ENCODE results near the gene TMSB4X. TPM values are rescaled to one million over a fixed set of nuclear protein-coding genes. Genes with fewer than 3 reads are reported as not detected.
A peak's percentile ranks its signal among the peaks of the same experiment; 100 is the strongest.
"Not testable (repeated sequence)": the region's sequence is repeated elsewhere in the genome, so short reads cannot be mapped to it uniquely, and the experiment has no call there.

TMSB4X gene
- total RNA-seq, 1 experiment from 2014 or later, result 6,124 TPM

DNA sequence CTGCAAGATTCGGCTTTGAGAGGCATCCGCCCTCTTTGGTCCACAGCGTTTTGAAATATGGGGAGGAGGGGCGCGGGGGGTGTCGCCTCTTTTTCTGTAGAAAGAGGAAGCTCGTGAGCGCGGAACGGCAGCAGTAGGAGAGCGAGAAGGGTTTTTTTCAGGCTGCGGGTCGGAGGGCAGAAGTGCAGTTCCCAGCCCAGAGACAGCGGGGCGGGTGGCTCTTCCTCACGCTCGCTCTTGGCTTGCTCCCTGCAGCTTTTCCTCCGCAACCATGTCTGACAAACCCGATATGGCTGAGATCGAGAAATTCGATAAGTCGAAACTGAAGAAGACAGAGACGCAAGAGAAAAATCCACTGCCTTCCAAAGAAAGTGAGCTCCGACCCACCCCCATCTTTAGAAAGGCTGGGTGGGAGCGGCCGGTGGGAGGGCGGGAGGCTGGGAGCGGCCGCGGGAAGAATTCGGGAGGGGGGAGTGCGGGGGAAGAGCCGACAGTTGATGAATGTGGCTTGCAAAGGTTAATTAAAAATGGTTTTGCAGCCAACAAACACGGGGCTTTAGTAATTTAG lies 1.2 kb downstream of the TMSB4X start:
- peak; percentile 24 for DNase-seq (ENCODE audit: low spot score)

DNA sequence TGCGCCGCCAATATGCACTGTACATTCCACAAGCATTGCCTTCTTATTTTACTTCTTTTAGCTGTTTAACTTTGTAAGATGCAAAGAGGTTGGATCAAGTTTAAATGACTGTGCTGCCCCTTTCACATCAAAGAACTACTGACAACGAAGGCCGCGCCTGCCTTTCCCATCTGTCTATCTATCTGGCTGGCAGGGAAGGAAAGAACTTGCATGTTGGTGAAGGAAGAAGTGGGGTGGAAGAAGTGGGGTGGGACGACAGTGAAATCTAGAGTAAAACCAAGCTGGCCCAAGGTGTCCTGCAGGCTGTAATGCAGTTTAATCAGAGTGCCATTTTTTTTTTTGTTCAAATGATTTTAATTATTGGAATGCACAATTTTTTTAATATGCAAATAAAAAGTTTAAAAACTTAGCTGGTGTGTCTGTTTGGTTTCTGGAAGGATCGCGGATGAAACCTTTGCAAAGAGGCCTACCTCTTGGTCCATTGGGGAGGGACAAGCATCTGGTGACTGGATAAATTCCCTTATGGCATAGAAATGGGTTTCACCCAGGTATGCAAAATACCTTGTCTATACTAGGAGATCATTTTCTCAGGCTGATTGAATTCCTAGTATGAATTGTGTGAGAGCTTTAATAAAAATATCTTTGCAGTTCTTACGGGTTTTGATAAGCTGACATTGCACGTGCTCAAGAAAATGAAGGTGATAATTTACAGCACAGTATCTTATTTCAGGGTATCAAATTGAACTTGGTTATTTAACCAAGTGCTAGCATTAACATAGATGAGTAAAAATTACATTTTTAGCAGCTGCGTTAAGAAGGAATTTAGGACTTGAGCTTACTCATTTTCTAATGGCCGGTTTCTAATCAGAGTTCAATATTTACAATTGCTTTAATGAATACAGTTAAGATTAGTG lies 2.2 kb downstream of the TMSB4X start:
- not testable (repeated sequence) for DNase-seq (ENCODE audit: low spot score)

DNA sequence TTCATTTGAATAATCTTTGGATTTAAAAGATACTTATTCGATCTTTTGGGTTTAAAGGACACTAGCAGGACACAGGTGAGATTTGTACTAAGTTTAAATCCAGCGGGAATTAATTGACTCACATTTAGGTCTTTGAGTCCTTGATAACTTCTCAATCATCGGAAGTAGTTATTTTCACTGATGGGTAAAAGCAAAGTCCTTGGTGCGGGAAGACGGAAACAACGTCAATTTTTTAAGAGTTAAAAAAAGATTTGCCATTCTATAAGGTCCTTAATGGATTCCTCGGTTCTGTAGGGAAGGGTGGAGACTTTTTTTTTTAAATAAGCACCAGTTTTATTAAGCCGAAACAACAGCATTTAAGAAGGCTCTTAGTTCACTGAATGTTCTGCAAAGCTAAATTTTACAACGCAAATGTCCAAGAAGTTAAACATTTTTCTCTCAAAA lies 2.9 kb downstream of the TMSB4X start:
- DNase-seq (ENCODE audit: low spot score), result no peak

DNA sequence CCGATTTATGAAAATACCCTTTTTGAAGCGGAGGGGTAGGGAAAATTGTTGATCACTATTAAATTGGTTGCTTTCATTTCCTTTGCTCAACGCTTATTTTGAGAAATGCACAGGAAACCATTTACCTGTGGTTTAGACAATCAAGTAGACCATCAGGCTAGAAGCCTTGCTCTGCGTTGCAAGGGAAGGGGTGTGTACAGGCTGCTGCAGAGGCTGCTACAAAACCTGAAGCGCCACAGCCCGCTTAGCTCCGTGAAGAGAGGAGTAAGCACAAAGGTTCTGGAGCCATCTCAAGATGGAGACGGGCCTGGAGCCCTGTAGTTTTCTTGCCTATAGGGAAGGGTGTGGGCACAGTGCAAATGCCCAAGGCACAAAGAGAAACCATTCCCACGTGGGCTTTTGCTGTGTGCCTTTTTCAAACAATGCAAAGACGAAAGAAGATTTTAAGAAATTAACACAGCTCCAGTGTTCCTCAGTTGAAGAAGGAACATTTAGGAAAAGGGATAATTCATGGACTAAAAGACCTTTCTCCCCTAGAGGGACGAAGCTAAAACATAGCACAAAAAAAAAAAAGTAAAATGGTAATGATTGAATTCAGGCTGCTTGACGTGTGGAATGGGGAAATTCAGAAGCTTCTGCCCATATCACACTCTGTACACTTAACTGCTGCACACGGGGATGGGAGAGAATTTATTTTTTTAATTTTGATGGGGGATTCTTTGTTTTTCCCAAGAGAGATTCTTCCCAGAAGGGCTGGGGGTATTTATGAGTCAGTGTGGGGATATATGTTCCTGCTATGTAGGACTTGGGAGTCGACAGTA lies 3.5 kb downstream of the TMSB4X start:
- DNase-seq (ENCODE audit: low spot score), result peak; percentile 71

DNA sequence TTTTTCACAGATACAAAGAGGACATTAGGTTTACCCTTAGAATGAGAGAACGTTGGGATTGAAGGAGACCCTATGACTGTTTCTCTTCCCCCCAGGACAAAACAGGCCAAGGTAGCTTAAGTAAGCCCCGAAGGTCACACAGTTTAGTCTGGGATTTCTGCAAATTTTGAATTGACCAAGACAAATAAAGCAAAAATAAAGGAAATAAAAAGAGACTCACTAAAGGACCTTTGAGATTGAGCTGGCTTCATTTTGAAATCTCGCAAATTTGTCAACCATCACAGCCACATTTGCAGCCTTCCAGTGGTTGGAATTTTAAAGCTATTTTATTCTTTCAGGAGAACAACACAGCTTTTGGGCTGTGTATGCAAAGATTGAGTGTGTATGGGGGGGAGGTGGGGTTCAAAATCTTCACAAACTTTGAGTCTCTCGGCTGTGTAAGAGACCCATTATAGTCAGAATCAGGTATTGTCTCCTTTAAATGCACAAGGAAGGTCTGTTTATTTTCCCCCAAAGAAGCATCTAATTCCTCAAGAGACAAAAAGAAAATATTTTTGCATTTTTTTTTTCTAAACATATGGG lies 4.2 kb downstream of the TMSB4X start:
- DNase-seq (ENCODE audit: low spot score), result no peak

DNA sequence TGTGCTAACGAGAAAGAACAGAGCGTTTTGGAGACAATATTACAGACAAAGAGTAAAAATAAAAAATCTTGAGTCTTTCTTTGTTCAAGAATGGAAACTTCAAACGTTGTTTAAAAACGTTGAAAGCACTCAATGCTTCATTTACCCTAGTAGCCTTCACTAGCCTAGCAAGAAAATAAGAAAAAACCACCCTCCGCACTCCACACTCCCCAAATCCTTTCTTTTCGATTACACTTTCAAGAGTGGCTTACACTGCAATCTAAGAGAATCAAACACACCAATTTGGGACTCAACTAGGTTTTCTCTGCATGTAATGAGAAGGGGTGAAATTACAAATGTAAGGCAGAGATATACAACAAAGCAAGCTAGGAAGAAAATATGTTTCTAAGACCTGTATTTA lies 4.7 kb downstream of the TMSB4X start:
- no peak for DNase-seq (ENCODE audit: low spot score)

DNA sequence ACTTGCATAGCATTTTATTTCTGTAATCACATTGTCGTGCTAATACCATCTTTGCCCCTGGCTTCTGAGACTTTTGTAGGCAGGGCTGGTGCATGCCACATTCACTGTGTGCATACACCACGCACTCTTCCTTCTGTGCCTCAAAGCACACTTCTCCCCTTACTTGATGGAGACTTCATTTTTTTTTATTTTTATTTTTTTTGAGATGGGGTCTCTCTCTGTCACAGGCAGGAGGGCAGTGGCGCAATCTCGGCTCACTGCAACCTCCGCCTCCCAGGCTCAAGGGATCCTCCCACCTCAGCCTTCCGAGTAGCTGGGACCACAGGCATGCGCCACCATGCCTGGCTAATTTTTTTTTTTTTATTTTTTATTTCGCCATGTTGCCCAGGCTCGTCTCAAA lies 5.1 kb downstream of the TMSB4X start:
- not testable (repeated sequence) for DNase-seq (ENCODE audit: low spot score)

DNA sequence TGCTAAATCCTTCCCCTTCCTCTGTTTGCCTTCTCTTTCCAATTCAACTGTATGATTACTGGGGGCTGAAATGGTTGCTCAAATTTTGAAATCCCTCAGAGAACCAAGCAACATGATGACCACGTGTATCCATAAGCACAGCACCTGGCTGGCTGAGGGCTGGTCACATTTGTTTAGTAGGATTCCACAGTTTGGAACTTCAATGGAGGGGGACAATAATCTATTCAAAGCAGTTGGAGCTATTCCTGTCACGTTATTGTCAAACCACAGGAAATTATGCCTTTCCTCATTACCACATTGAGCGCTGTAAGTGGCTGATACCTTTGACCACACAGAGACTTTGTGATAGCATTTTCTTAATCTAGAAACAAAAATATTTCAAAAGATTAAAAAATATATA lies 7.0 kb downstream of the TMSB4X start:
- no peak for DNase-seq (ENCODE audit: low spot score)

DNA sequence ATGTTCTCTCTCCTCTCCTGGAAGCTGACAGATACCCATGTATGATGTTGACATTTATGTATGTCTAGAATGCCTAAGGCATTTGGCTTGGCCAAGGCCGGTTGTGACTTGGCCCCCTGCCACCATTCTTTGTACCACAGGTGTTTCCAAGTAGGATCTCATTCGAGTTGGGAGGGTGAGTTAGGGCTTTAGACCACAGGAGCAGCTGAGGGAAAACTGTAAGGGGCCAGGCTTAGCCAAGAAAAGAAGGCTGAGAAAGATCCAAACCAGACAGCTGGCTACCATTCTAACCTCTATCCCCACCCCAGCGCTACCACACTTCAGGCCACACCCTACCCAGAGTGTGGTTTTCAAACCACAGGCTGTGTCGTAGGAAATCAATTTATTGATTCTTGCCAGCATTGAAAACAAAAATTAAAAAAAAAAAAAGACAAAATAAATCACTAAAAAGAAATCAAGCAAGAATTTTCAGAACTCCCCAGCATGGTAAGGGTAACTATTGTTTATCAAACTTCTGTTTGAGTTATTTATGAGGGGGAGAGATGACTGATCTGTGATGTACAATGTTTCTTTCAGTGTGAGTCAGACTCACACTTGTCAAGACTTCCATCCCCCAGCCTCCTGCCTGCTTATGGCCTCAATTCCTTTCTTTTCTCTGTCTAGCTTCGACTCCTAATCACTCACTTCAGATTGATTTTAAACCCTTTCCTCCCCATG lies 9.9 kb downstream of the TMSB4X start:
- peak; percentile 66 for DNase-seq (ENCODE audit: low spot score)

DNA sequence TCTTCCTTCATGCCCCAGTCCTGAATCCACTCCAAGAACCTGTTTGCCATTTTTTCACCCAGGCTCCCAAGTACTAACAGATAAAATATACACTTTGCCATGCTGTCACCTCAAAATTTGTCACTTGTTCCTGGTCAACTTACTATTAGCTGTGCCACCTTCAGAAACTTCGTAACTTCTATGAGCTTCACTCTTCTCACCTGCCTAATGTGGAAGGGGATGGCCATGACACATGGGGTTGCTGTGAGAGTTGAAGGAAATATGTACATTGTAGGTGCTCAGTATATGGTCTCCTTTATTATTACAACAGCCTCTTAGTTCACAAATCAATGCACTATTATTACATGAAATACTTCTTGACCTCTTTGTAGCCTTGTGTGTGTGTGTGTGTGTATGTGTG lies 10.4 kb downstream of the TMSB4X start:
- DNase-seq (ENCODE audit: low spot score), result no peak

DNA sequence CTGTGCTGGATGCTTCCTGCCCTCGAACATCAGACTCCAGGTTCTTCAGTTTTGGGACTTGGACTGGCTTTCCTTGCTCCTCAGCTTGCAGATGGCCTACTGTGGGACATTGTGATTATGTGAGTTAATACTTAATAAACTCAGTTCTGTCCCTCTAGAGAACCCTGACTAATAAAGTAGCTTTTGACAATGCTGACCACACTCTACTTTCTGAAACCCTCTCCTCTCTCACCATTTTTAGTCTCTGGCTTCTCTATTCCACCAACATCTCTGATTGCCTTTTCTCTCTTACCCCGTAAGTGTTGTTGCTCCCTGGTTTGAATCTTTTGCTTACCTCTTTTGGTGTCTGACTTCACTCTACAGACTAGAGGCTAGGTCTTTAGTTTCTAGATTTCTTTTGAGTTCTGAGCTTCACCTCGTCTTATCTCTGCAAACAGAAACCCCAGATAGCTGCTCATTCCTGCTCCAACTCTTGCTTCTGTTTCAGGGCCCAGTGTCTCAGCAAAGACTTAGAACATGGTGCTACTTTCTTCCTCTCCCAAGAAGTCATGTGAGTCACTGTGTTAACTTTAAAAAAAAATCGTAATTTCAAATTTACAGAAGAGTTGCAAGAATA lies 11.4 kb downstream of the TMSB4X start:
- DNase-seq (ENCODE audit: low spot score), result no peak

DNA sequence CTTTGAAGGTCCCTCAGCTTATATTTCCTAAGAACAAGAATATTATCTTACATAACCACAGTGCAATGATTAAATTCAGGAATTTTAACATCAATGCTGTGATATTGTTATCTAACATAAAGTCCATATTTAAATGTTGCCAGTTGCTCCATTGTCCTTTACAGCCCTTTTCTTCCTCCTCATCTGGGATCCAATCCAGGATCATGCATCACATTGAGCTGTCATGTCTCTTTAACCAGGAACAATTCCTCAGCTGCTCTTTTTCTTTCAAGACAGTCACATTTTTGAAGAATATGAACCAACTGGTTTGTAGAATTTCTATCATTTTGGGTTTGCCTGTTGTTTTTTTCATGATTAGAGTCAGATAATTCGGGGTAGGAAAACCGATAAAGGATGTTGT lies 12.0 kb downstream of the TMSB4X start:
- DNase-seq (ENCODE audit: low spot score), result no peak

DNA sequence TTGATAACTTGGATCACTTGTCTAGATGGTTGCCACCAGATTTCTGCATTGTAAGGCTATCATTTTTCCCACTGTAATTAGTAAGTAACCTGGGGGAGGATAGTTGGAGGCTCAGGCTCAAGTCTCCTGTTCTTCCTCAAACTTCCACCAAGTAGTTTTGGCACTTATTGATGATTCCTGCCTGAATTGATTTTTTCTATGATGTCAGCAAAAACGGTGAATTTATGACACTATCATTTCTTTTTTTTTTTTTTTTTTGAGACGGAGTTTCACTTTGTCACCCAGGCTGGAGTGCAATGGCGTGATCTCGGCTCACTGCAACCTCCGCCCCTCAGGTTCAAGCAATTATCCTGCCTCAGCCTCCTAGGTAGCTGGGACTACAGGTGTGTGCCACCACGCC lies 12.4 kb downstream of the TMSB4X start:
- DNase-seq (ENCODE audit: low spot score), result no peak

DNA sequence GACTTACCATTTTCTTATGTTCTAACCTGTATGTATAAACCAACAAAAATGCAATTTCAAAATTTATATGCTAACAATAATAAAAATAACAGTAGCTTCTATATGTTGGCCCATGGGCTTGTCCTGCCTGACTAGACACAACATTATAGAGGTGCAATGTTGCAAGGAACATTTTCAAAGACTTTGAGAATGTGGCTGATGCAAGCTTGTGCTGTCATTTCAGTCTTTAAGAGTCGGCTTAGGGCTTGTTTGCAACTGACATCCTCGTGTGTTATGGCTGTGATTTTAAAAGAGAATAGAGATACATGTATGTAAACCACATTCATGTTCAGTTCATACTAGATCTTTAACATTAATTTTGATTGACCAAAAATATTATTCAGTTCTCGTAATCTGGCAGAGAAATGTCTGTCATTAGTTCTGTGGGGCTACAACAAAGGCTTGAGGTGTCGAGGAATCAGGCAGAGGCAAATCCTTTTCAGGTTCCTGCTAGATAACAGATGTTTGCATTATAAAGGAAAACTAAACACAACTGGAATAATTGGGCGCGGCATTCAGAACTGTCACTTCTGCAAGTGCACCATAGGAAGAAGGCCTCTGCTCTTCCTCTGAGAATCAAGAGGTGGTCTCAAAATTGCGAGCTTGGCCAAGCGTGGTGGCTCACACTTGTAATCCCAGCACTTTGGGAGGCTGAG lies 13.1 kb downstream of the TMSB4X start:
- no peak for DNase-seq (ENCODE audit: low spot score)

DNA sequence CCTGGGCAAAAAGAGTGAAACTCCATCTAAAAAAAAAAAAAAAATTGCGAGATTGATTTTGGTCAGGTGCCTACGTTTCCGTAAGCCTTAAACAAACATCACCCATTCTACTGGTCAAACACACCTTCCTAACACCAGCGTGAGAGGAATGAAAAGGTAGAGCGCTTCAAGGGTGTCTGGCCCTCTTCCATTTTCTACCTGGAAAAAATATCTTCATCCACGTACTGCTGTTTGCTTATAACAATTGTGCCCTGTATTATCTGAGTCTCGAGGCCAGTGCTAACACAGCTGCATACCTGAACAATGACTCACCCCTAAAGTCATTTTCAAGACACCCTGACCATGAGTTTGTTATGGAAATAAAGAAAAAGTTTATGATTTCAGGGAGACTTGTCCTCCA lies 13.9 kb downstream of the TMSB4X start:
- peak; percentile 47 for DNase-seq (ENCODE audit: low spot score)

DNA sequence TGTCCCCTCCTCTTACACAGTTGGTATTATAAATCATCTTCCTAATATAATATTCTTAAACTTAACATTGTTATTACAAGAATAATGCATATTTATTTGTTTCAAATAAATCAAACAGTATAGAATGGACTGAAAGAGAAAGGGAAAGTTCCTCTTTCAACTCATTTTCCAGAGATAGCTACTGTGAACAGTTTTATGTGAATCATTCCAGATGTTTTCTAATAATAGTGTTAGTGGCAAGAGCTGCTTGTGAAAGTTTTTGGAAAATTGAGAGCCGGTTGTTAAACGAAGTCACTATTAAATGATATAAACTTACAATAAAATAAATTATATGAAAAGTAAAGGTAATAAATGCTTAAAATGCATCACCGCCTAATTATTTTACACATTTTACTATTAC lies 14.6 kb downstream of the TMSB4X start:
- DNase-seq (ENCODE audit: low spot score), result no peak

DNA sequence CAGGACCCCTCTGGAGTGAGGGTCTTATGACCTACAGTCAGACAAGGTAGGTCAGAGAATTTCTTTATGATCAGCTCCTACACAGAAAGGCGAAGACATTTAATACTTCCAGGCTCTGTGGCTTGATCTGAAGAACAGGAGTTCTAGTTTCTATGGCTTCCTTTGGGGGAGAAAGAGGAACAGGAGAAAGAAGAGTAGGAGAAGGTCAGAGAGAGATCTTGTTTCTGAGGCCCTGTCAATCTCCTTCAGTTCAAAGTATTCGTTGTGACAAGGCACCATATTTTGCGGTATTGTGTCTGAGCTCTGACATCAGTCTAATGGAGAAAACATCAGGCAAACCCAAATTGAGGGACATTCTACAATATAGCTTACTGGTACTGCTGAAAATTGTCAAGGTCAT lies 16.7 kb downstream of the TMSB4X start:
- DNase-seq (ENCODE audit: low spot score), result no peak

DNA sequence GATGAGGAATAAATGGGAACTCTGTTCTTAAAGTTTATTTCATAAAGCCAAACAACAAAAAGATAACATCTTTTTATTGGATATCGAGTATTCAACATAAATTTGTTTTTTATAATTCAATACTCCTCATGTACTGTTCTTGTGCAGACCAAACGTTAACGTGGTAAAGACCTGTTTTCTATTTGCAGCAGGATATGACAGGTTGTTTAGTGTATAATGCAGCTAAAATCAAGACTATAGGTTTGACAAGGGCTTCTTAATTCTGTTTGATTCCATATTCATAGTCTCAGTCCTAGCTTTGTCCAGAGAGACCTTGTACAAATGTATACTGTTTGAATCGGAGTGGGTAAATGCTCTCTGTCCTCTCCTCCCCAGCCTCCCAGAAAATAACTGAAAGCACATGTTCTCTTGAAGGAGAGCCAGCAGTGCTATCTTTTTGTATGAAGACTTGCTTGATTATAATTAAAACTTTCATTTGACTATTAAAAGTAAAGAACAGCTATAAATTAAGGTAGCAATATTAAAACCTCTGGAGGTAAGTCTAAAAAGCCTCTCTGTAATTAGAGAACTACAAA lies 17.7 kb downstream of the TMSB4X start:
- DNase-seq (ENCODE audit: low spot score), result no peak

DNA sequence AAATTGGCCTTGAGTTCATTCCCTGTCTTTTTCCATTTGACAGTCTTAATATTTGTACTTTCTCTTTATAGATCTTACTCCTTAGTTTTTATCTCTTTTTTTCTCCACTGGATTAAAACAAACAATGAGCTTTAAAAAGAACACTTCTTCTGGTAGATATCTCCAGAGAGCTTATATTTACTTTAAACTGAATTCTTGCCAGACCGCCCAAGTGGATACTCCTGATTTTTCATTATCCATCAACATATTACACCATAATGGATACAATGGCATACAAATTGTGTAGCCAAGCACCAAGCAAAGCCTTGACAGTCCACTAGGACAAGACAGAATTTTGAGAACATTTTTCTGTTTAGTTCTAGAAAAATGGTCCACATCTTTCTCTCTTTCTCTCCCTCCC lies 18.9 kb downstream of the TMSB4X start:
- DNase-seq (ENCODE audit: low spot score), result no peak

DNA sequence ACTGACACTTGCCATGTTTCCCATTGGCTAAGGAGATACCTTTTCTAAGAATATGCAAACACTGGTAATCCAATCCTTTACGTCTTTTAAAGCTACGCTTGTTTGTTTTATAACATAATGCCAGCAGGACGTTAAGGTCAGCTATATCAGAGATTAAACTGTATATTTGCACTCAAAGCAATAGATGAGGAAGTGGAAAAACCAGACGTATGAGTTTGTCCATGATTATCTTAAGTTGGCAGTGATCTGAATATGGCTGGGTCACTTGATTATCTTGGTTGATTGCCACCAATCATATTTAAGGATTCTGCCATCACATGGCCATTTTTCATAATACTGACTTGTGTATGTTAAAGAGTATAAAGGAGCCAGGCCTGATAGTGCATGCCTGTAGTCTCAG lies 19.4 kb downstream of the TMSB4X start:
- DNase-seq (ENCODE audit: low spot score), result no peak
